ENCODE measurements around the gene FOSB. TPM values are rescaled to one million over a fixed set of nuclear protein-coding genes. Genes with fewer than 3 reads are reported as not detected.

Gene FOSB
- total and polyA plus RNA-seq, 2 donors (not counting 1 experiment from before 2014, with no cell fraction given) = 2.8 to 24.9 TPM

GRCh38 chr19:45503909-45504308 is 36.1 kb downstream of the FOSB start:
- Histone ChIP-seq H3K27ac (ENCODE audit: insufficient read depth, low read length) (no peak overlapping the region), H3K4me3 (replicated peaks in 1 of 4; ENCODE audit: control extremely low read depth in 1 of 4, insufficient read depth in 1 of 4, low read depth in 3 of 4, low read length in 4 of 4) (no peak overlapping the region), H3K4me2 (ENCODE audit: extremely low read depth, insufficient read depth, low read length) (no peak overlapping the region), H3K4me1 (ENCODE audit: control insufficient read depth, extremely low read depth, insufficient read depth, low read length) (peaks cover 14% of the 10 kb centered on the region), H3K9ac (ENCODE audit: insufficient read depth, low read length) (no peak overlapping the region), H3K9me3 (ENCODE audit: control insufficient read depth, insufficient read depth, low read depth, low read length) (no peaks in the 10 kb centered on the region), H3K36me3 (ENCODE audit: control insufficient read depth, insufficient read depth, low read length) (no peaks in the 10 kb centered on the region), H2AFZ (ENCODE audit: low read length) (no peak overlapping the region), H3K27me3 (ENCODE audit: control insufficient read depth, insufficient read depth, low read length) (no peaks in the 10 kb centered on the region), H4K20me1 (ENCODE audit: control insufficient read depth, extremely low read depth, insufficient read depth, low read length) (no peaks in the 10 kb centered on the region), H3K79me2 (ENCODE audit: control insufficient read depth, insufficient read depth, low read length) (peaks cover 15% of the 10 kb centered on the region)
- DNase-seq (ENCODE audit: low read depth in 2 of 2) = no peak
- TF ChIP-seq CTCF (conservative IDR thresholded peaks at IDR 0.05 in 1 of 2, IDR thresholded peaks at IDR 0.05 in 1 of 2; ENCODE audit: low read depth in 1 of 2, low read length in 2 of 2) = no peak
- TF ChIP-seq EZH2 (IDR thresholded peaks at IDR 0.05; ENCODE audit: low read length, missing control alignments) = no peak

GRCh38 chr19:45505151-45505995 is 37.6 kb downstream of the FOSB start:
- Histone ChIP-seq H3K27me3 (ENCODE audit: control insufficient read depth, insufficient read depth, low read length) (no peaks in the 10 kb centered on the region), H3K79me2 (ENCODE audit: control insufficient read depth, insufficient read depth, low read length) (peaks cover 29% of the 10 kb centered on the region), H3K4me3 (replicated peaks in 1 of 4; ENCODE audit: control extremely low read depth in 1 of 4, insufficient read depth in 1 of 4, low read depth in 3 of 4, low read length in 4 of 4) (no peak overlapping the region), H3K27ac (ENCODE audit: insufficient read depth, low read length) (peak overlapping the region; percentile 32), H3K36me3 (ENCODE audit: control insufficient read depth, insufficient read depth, low read length) (no peaks in the 10 kb centered on the region), H3K9me3 (ENCODE audit: control insufficient read depth, insufficient read depth, low read depth, low read length) (no peaks in the 10 kb centered on the region), H2AFZ (ENCODE audit: low read length) (no peak overlapping the region), H3K9ac (ENCODE audit: insufficient read depth, low read length) (no peak overlapping the region), H3K4me2 (ENCODE audit: extremely low read depth, insufficient read depth, low read length) (no peak overlapping the region), H3K4me1 (ENCODE audit: control insufficient read depth, extremely low read depth, insufficient read depth, low read length) (peaks cover 12% of the 10 kb centered on the region), H4K20me1 (ENCODE audit: control insufficient read depth, extremely low read depth, insufficient read depth, low read length) (no peaks in the 10 kb centered on the region)
- no peak for TF ChIP-seq EZH2 (IDR thresholded peaks at IDR 0.05; ENCODE audit: low read length, missing control alignments)
- no peak for TF ChIP-seq CTCF (conservative IDR thresholded peaks at IDR 0.05 in 1 of 2, IDR thresholded peaks at IDR 0.05 in 1 of 2; ENCODE audit: low read depth in 1 of 2, low read length in 2 of 2)
- DNase-seq (ENCODE audit: low read depth in 2 of 2) = peak in 1 of 2 donors; percentile 48

- H3K9me3 ChIP-seq (ENCODE audit: control insufficient read depth, insufficient read depth, low read depth, low read length) = no peaks in the 10 kb centered on the region
- H3K27ac ChIP-seq (ENCODE audit: insufficient read depth, low read length) = peak overlapping the region; percentile 83
- no peaks in the 10 kb centered on the region for H3K36me3 ChIP-seq (ENCODE audit: control insufficient read depth, insufficient read depth, low read length)
- H3K4me3 ChIP-seq (replicated peaks in 1 of 4; ENCODE audit: control extremely low read depth in 1 of 4, insufficient read depth in 1 of 4, low read depth in 3 of 4, low read length in 4 of 4) = peak overlapping the region; percentile 39 to 96 (median 68)
- H3K4me2 ChIP-seq (ENCODE audit: extremely low read depth, insufficient read depth, low read length) = peak overlapping the region; percentile 85
- H3K9ac ChIP-seq (ENCODE audit: insufficient read depth, low read length) = no peak overlapping the region
- no peak for DNase-seq (ENCODE audit: low read depth in 2 of 2)
- no peaks in the 10 kb centered on the region for H4K20me1 ChIP-seq (ENCODE audit: control insufficient read depth, extremely low read depth, insufficient read depth, low read length)
- TF ChIP-seq EZH2 (IDR thresholded peaks at IDR 0.05; ENCODE audit: low read length, missing control alignments) = no peak
- no peak for TF ChIP-seq CTCF (conservative IDR thresholded peaks at IDR 0.05 in 1 of 2, IDR thresholded peaks at IDR 0.05 in 1 of 2; ENCODE audit: low read depth in 1 of 2, low read length in 2 of 2)
- H3K4me1 ChIP-seq (ENCODE audit: control insufficient read depth, extremely low read depth, insufficient read depth, low read length) = peaks cover 12% of the 10 kb centered on the region
- peaks cover 35% of the 10 kb centered on the region for H3K79me2 ChIP-seq (ENCODE audit: control insufficient read depth, insufficient read depth, low read length)
- H2AFZ ChIP-seq (ENCODE audit: low read length) = peak overlapping the region; percentile 60
- no peaks in the 10 kb centered on the region for H3K27me3 ChIP-seq (ENCODE audit: control insufficient read depth, insufficient read depth, low read length)
Observed at GRCh38 chr19:45505996-45506245, 38.1 kb downstream of the FOSB start.

Data from fibroblast of lung (primary cell).